ENCODE results near the gene OR6S1. TPM values are rescaled to one million over a fixed set of nuclear protein-coding genes. Genes with fewer than 3 reads are reported as not detected.

OR6S1 gene
- total and polyA plus RNA-seq, 2 donors from 2014 or later, result not detected

GRCh38 chr14:20680363-20680762, 38.9 kb upstream of the OR6S1 start:
- Histone ChIP-seq H3K4me1 (ENCODE audit: control insufficient read depth in 2 of 3, insufficient read depth in 2 of 3, low read depth in 1 of 3, low read length in 3 of 3) (peaks cover 0 to 10% (median 9%) of the 10 kb centered on the region in 3 donors), H3K36me3 (ENCODE audit: control insufficient read depth in 2 of 3, insufficient read depth in 3 of 3, low read length in 3 of 3) (no peaks in the 10 kb centered on the region), H3K9ac (ENCODE audit: low read length in 3 of 3) (no peak overlapping the region), H3K27ac (ENCODE audit: low read depth in 2 of 2, low read length in 2 of 2) (peak overlapping the region in 1 of 2 donors; percentile 98), H3K4me3 (ENCODE audit: low read length in 3 of 3) (peak overlapping the region in 2 of 3 donors; percentile 91 to 94), H3K9me3 (ENCODE audit: control insufficient read depth in 2 of 3, insufficient read depth in 1 of 3, low read length in 3 of 3) (no peaks in the 10 kb centered on the region), H3K27me3 (ENCODE audit: control insufficient read depth, insufficient read depth, low read length) (no peaks in the 10 kb centered on the region)
- intact Hi-C loops (cut with DNase I), result loop anchor here (10.0 kb wide), 1 partner anchor 346 kb away; the partner anchor contains the start of gene CCNB1IP1
- FAIRE-seq, result no peak
- no peak for TF ChIP-seq CTCF (IDR thresholded peaks at IDR 0.05; ENCODE audit: borderline replicate concordance, extremely low read depth, insufficient read depth)
- DNase-seq, result no peak

- H3K4me1 ChIP-seq (ENCODE audit: control insufficient read depth in 2 of 3, insufficient read depth in 2 of 3, low read depth in 1 of 3, low read length in 3 of 3), result peaks cover 0 to 10% (median 9%) of the 10 kb centered on the region in 3 donors
- no peak for TF ChIP-seq CTCF (IDR thresholded peaks at IDR 0.05; ENCODE audit: borderline replicate concordance, extremely low read depth, insufficient read depth)
- no peak overlapping the region for H3K4me3 ChIP-seq (ENCODE audit: low read length in 3 of 3)
- H3K9ac ChIP-seq (ENCODE audit: low read length in 3 of 3), result no peak overlapping the region
- FAIRE-seq (no peak), DNase-seq (peak in 1 of 5 donors; percentile 45)
- no peaks in the 10 kb centered on the region for H3K36me3 ChIP-seq (ENCODE audit: control insufficient read depth in 2 of 3, insufficient read depth in 3 of 3, low read length in 3 of 3)
- H3K27ac ChIP-seq (ENCODE audit: low read depth in 2 of 2, low read length in 2 of 2), result no peak overlapping the region
- intact Hi-C loops (cut with DNase I), result loop anchor here (10.0 kb wide), 1 partner anchor 345 kb away; the partner anchor contains the start of gene CCNB1IP1
- no peaks in the 10 kb centered on the region for H3K9me3 ChIP-seq (ENCODE audit: control insufficient read depth in 2 of 3, insufficient read depth in 1 of 3, low read length in 3 of 3)
- H3K27me3 ChIP-seq (ENCODE audit: control insufficient read depth, insufficient read depth, low read length), result no peaks in the 10 kb centered on the region
These were observed 38.4 kb upstream of the OR6S1 start for GRCh38 chr14:20679907-20680306.

GRCh38 chr14:20676072-20676471, 34.6 kb upstream of the OR6S1 start:
- H3K9ac ChIP-seq (ENCODE audit: low read length in 3 of 3), result no peak overlapping the region
- H3K36me3 ChIP-seq (ENCODE audit: control insufficient read depth in 2 of 3, insufficient read depth in 3 of 3, low read length in 3 of 3), result no peaks in the 10 kb centered on the region
- DNase-seq (peak in 1 of 5 donors; percentile 15), FAIRE-seq (no peak)
- no peaks in the 10 kb centered on the region for H3K9me3 ChIP-seq (ENCODE audit: control insufficient read depth in 2 of 3, insufficient read depth in 1 of 3, low read length in 3 of 3)
- intact Hi-C loops (cut with DNase I), result no loop called here
- no peak for TF ChIP-seq CTCF (IDR thresholded peaks at IDR 0.05; ENCODE audit: borderline replicate concordance, extremely low read depth, insufficient read depth)
- H3K4me3 ChIP-seq (ENCODE audit: low read length in 3 of 3), result no peak overlapping the region
- H3K4me1 ChIP-seq (ENCODE audit: control insufficient read depth in 2 of 3, insufficient read depth in 2 of 3, low read depth in 1 of 3, low read length in 3 of 3), result peaks cover 0 to 7% (median 6%) of the 10 kb centered on the region in 3 donors
- H3K27ac ChIP-seq (ENCODE audit: low read depth in 2 of 2, low read length in 2 of 2), result no peak overlapping the region
- H3K27me3 ChIP-seq (ENCODE audit: control insufficient read depth, insufficient read depth, low read length), result no peaks in the 10 kb centered on the region

- TF ChIP-seq CTCF (IDR thresholded peaks at IDR 0.05; ENCODE audit: borderline replicate concordance, extremely low read depth, insufficient read depth), result no peak
- no peak overlapping the region for H3K9ac ChIP-seq (ENCODE audit: low read length in 3 of 3)
- FAIRE-seq (no peak), DNase-seq (no peak)
- H3K27ac ChIP-seq (ENCODE audit: low read depth in 2 of 2, low read length in 2 of 2), result no peak overlapping the region
- no peaks in the 10 kb centered on the region for H3K27me3 ChIP-seq (ENCODE audit: control insufficient read depth, insufficient read depth, low read length)
- intact Hi-C loops (cut with DNase I), result no loop called here
- H3K4me1 ChIP-seq (ENCODE audit: control insufficient read depth in 2 of 3, insufficient read depth in 2 of 3, low read depth in 1 of 3, low read length in 3 of 3), result peaks cover 0 to 3% (median 2%) of the 10 kb centered on the region in 3 donors
- no peak overlapping the region for H3K4me3 ChIP-seq (ENCODE audit: low read length in 3 of 3)
- no peaks in the 10 kb centered on the region for H3K36me3 ChIP-seq (ENCODE audit: control insufficient read depth in 2 of 3, insufficient read depth in 3 of 3, low read length in 3 of 3)
- H3K9me3 ChIP-seq (ENCODE audit: control insufficient read depth in 2 of 3, insufficient read depth in 1 of 3, low read length in 3 of 3), result no peaks in the 10 kb centered on the region
These were observed 34.2 kb upstream of the OR6S1 start for GRCh38 chr14:20675669-20676068.
